Neural cell (in vitro differentiated cells): ENCODE measurements around the gene SLC2A13.

Source experiments
- EP300 ChIP-seq: fragments of 450-650 bp; conservative IDR thresholded peaks from 2 replicates; pipeline ENCODE4 v1.6.1; 2014; ENCODE audit warnings: antibody characterized with exemption, mild to moderate bottlenecking, moderate library complexity; ENCODE audit not compliant: poor library complexity, severe bottlenecking
- EZH2 ChIP-seq: fragments of 200-600, 300-800 bp; shearing (Covaris generic), sonication (generic); IDR thresholded peaks from 2 replicates; pipeline ENCODE4 v1.6.1; 2014; ENCODE audit warnings: antibody characterized with exemption, low read length, borderline replicate concordance, mild to moderate bottlenecking; ENCODE audit not compliant: insufficient read depth, poor library complexity, severe bottlenecking
- POLR2AphosphoS5 ChIP-seq: IDR thresholded peaks from 2 replicates; pipeline ENCODE4 v1.6.1; 2012
- RAD21 ChIP-seq: fragments of 450-650 bp; conservative IDR thresholded peaks from 2 replicates; pipeline ENCODE4 v1.6.1; 2014; ENCODE audit warnings: antibody characterized with exemption, mild to moderate bottlenecking, moderate library complexity
- SMC3 ChIP-seq: fragments of 450-650 bp; conservative IDR thresholded peaks from 2 replicates; pipeline ENCODE4 v1.6.1; 2014; ENCODE audit warnings: antibody characterized with exemption, mild to moderate bottlenecking, moderate library complexity; ENCODE audit not compliant: poor library complexity
- TAF1 ChIP-seq: IDR thresholded peaks from 2 replicates; pipeline ENCODE4 v1.6.1; 2012; ENCODE audit warnings: low read depth
- TF ChIP-seq, protein P1 (sequence below): IDR thresholded peaks from 2 replicates; pipeline ENCODE4 v1.6.1; 2012; ENCODE audit warnings: borderline replicate concordance
- TF ChIP-seq, protein P2 (sequence below): fragments of 450-650 bp; IDR thresholded peaks from 2 replicates; pipeline ENCODE4 v1.5.1; 2014; ENCODE audit warnings: antibody characterized with exemption, mild to moderate bottlenecking, moderate library complexity; ENCODE audit not compliant: poor library complexity, severe bottlenecking

DNA sequence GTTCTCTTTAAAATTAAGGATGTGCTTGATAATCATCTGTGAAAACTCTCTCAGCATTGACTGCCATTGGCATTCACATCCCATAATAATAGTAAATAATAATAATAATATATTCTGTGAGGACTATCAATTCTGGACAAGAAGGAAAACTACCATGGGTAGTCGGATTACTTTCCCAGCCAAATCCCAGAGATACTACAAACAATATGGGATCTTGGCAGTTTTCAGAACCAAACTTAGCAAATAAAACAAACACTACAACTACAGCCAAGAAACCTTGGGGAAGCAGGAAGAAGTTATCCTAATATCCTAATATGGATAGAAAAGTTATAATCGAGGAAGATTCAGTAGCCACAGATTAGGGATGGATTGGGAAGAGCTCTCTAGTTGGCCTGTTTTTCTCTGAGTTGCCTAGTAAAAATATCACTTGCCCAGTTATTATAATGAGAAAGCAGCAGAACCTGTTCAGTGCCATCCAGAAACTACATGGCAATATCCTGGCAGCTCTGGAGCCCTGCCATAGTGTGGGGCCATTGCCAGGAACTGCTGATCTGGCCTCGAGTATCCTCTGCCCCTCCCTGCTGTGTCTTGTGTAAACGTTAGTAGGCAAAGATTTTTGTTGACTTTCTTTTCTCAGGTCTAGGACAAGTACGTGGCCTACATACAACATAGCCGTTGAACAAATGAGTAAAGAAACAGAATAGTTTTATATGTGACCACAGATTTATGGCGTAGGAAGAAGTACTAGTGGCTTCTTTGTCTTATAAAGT lies 193.5 kb downstream of the SLC2A13 start:
- TF ChIP-seq, protein P1, sequence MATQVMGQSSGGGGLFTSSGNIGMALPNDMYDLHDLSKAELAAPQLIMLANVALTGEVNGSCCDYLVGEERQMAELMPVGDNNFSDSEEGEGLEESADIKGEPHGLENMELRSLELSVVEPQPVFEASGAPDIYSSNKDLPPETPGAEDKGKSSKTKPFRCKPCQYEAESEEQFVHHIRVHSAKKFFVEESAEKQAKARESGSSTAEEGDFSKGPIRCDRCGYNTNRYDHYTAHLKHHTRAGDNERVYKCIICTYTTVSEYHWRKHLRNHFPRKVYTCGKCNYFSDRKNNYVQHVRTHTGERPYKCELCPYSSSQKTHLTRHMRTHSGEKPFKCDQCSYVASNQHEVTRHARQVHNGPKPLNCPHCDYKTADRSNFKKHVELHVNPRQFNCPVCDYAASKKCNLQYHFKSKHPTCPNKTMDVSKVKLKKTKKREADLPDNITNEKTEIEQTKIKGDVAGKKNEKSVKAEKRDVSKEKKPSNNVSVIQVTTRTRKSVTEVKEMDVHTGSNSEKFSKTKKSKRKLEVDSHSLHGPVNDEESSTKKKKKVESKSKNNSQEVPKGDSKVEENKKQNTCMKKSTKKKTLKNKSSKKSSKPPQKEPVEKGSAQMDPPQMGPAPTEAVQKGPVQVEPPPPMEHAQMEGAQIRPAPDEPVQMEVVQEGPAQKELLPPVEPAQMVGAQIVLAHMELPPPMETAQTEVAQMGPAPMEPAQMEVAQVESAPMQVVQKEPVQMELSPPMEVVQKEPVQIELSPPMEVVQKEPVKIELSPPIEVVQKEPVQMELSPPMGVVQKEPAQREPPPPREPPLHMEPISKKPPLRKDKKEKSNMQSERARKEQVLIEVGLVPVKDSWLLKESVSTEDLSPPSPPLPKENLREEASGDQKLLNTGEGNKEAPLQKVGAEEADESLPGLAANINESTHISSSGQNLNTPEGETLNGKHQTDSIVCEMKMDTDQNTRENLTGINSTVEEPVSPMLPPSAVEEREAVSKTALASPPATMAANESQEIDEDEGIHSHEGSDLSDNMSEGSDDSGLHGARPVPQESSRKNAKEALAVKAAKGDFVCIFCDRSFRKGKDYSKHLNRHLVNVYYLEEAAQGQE = no peak
- TF ChIP-seq, protein P2, sequence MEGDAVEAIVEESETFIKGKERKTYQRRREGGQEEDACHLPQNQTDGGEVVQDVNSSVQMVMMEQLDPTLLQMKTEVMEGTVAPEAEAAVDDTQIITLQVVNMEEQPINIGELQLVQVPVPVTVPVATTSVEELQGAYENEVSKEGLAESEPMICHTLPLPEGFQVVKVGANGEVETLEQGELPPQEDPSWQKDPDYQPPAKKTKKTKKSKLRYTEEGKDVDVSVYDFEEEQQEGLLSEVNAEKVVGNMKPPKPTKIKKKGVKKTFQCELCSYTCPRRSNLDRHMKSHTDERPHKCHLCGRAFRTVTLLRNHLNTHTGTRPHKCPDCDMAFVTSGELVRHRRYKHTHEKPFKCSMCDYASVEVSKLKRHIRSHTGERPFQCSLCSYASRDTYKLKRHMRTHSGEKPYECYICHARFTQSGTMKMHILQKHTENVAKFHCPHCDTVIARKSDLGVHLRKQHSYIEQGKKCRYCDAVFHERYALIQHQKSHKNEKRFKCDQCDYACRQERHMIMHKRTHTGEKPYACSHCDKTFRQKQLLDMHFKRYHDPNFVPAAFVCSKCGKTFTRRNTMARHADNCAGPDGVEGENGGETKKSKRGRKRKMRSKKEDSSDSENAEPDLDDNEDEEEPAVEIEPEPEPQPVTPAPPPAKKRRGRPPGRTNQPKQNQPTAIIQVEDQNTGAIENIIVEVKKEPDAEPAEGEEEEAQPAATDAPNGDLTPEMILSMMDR = no peak
- no peak for TF ChIP-seq RAD21
- TF ChIP-seq EP300 = no peak
- no peak for TF ChIP-seq POLR2AphosphoS5
- TF ChIP-seq TAF1 = no peak
- no peak for TF ChIP-seq EZH2
- no peak for TF ChIP-seq SMC3
